Liver (tissue), 9 donors: ENCODE results near the gene PLCD3. TPM values are rescaled to one million over a fixed set of nuclear protein-coding genes. Genes with fewer than 3 reads are reported as not detected.

ENCODE experiments used
- DNase-seq: peaks from one replicate; pipeline ENCODE4 v3.0.0-alpha.2; 2017; ENCODE audit warnings: low spot score
- H3K27ac ChIP-seq, 2 donors: one replicate each; pipeline ENCODE4 v1.7.0; 2013; ENCODE audit warnings: inconsistent platforms in 2 of 2, low read length in 2 of 2, control low read depth in 1 of 2, low read depth in 1 of 2, mild to moderate bottlenecking in 1 of 2
- H3K27me3 ChIP-seq, 4 donors: one replicate each; pipeline versions ENCODE4 v1.6.1 to v1.7.0; 2013; ENCODE audit warnings: low read length in 3 of 4, inconsistent platforms in 1 of 4, mild to moderate bottlenecking in 1 of 4, moderate library complexity in 1 of 4; ENCODE audit not compliant: control insufficient read depth in 4 of 4, insufficient read depth in 4 of 4
- H3K36me3 ChIP-seq, 4 donors: one replicate each; pipeline versions ENCODE4 v1.6.1 to v1.7.0; 2013; ENCODE audit warnings: low read length in 3 of 4, mild to moderate bottlenecking in 3 of 4, low read depth in 1 of 4, moderate library complexity in 1 of 4; ENCODE audit not compliant: control insufficient read depth in 4 of 4, insufficient read depth in 3 of 4
- H3K4me1 ChIP-seq, 4 donors: one replicate each; pipeline versions ENCODE4 v1.6.1 to v1.7.0; 2013; ENCODE audit warnings: low read length in 3 of 4, mild to moderate bottlenecking in 3 of 4, moderate library complexity in 1 of 4; ENCODE audit not compliant: control insufficient read depth in 4 of 4, insufficient read depth in 4 of 4
- H3K4me3 ChIP-seq, 3 donors: one replicate each; pipeline versions ENCODE4 v1.6.1 to v1.7.0; 2013; ENCODE audit warnings: low read length in 3 of 3, control low read depth in 1 of 3, low read depth in 1 of 3, mild to moderate bottlenecking in 1 of 3
- H3K9ac ChIP-seq, 2 donors: one replicate each; pipeline ENCODE4 v1.7.0; 2013; ENCODE audit warnings: low read length in 2 of 2, mild to moderate bottlenecking in 2 of 2, moderate library complexity in 2 of 2, control low read depth in 1 of 2, low read depth in 1 of 2
- H3K9me3 ChIP-seq, 4 donors: one replicate each; pipeline versions ENCODE4 v1.6.1 to v1.7.0; 2013; ENCODE audit warnings: low read length in 3 of 4; ENCODE audit not compliant: control insufficient read depth in 4 of 4
- EGR1 ChIP-seq, 2 donors: IDR thresholded peaks; 2 replicates each; pipeline ENCODE4 v1.6.1; 2016 to 2018; ENCODE audit warnings: antibody characterized with exemption in 2 of 2, low read depth in 2 of 2
- FOXA1 ChIP-seq: IDR thresholded peaks from 2 replicates; pipeline ENCODE4 v1.6.1; 2016; ENCODE audit warnings: antibody characterized with exemption
- FOXA2 ChIP-seq: IDR thresholded peaks from 2 replicates; pipeline ENCODE4 v1.6.1; 2016; ENCODE audit warnings: antibody characterized with exemption
- HNF4A ChIP-seq, 2 donors: conservative IDR thresholded peaks; 2 replicates each; pipeline ENCODE4 v1.6.1; 2016; ENCODE audit warnings: antibody characterized with exemption in 2 of 2, mild to moderate bottlenecking in 2 of 2
- JUND ChIP-seq, 2 donors: IDR thresholded peaks; 2 replicates each; pipeline ENCODE4 v1.6.1; 2016; ENCODE audit warnings: antibody characterized with exemption in 2 of 2
- MAX ChIP-seq: IDR thresholded peaks from 2 replicates; pipeline ENCODE4 v1.6.1; 2016; ENCODE audit warnings: antibody characterized with exemption
- NR2F2 ChIP-seq: IDR thresholded peaks from 2 replicates; pipeline ENCODE4 v1.6.1; 2016; ENCODE audit warnings: antibody characterized with exemption
- RAD21 ChIP-seq, 2 donors: IDR thresholded peaks; 2 replicates each; pipeline ENCODE4 v1.6.1; 2016; ENCODE audit warnings: antibody characterized with exemption in 2 of 2, mild to moderate bottlenecking in 2 of 2
- RXRA ChIP-seq, 2 donors: IDR thresholded peaks; 2 replicates each; pipeline ENCODE4 v1.6.1; 2017 to 2018; ENCODE audit warnings: antibody characterized with exemption in 2 of 2, mild to moderate bottlenecking in 1 of 2
- SP1 ChIP-seq: IDR thresholded peaks from 2 replicates; pipeline ENCODE4 v1.6.1; 2018; ENCODE audit warnings: antibody characterized with exemption, mild to moderate bottlenecking
- TAF1 ChIP-seq: conservative IDR thresholded peaks from 2 replicates; pipeline ENCODE4 v1.6.1; 2016; ENCODE audit warnings: antibody characterized with exemption, mild to moderate bottlenecking
- YY1 ChIP-seq: IDR thresholded peaks from 2 replicates; pipeline ENCODE4 v1.6.1; 2016; ENCODE audit warnings: antibody characterized with exemption, mild to moderate bottlenecking
- WGBS: extraction: QIAGEN DNeasy Blood & Tissue Kit; methylation state at CpG from one replicate; pipeline ENCODE4 v1.1.7; 2013; 5-methylcytosine and 5-hydroxymethylcytosine counted together
- polyA plus RNA-seq, 2 donors: library from polyadenylated mRNA; stranded (reverse) in 1 of 2; unstranded in 1 of 2; fragments of 200-250 nt in 1 of 2; fragments of >200 nt in 1 of 2; fragmentation: Nextera tagmentation in 1 of 2; extraction: Ambion mirVana in 1 of 2; gene quantifications; one replicate each; pipeline versions ENCODE4 v1.2.1 to v1.2.3, GENCODE V29; 2013 to 2015
- total RNA-seq, 2 donors: library from RNA; depleted of rRNA; stranded (reverse); fragments of >200 nt; gene quantifications; one replicate each; pipeline ENCODE4 v1.2.3, GENCODE V29; 2014
- TF ChIP-seq, protein P1 (sequence below): IDR thresholded peaks from 2 replicates; pipeline ENCODE4 v1.6.1; 2016; ENCODE audit warnings: antibody characterized with exemption
- TF ChIP-seq, protein P2 (sequence below): IDR thresholded peaks from 2 replicates; pipeline ENCODE4 v1.6.1; 2016; ENCODE audit warnings: antibody characterized with exemption, mild to moderate bottlenecking
- donor health status: healthy.
- donor health status: healthy.
- donor health status: healthy.
- donor health status: healthy.
- donor health status: healthy.

PLCD3 gene
- total and polyA plus RNA-seq, 4 donors: 0.28 to 2.3 (median 1.4) TPM

GRCh38 chr17:45091778-45092425, 40.4 kb downstream of the PLCD3 start:
- H3K4me1 ChIP-seq: peaks cover 19 to 52% (median 34%) of the 10 kb centered on the region in 4 donors
- no peak for DNase-seq
- 91% methylated on average over 11 of the region's 11 CpGs for WGBS
- H3K9ac ChIP-seq: no peak overlapping the region
- no peaks in the 10 kb centered on the region for H3K27me3 ChIP-seq
- peak overlapping the region; percentile 79 to 93 for H3K27ac ChIP-seq
- no peak overlapping the region for H3K4me3 ChIP-seq
- H3K36me3 ChIP-seq: peaks cover 7 to 45% (median 25%) of the 10 kb centered on the region in 4 donors
- TF ChIP-seq TAF1 (no peak), RXRA (IDR thresholded peaks at IDR 0.05) (peak in 1 of 2 donors; percentile 38), JUND (IDR thresholded peaks at IDR 0.05) (peak in 1 of 2 donors; percentile 58), EGR1 (IDR thresholded peaks at IDR 0.05; ENCODE audit: low read depth in 2 of 2) (no peak), YY1 (no peak), FOXA1 (no peak), HNF4A (conservative IDR thresholded peaks at IDR 0.05) (peak in 1 of 2 donors; percentile 31), FOXA2 (peak; percentile 34), NR2F2 (no peak), RAD21 (IDR thresholded peaks at IDR 0.05) (no peak)
- TF ChIP-seq, protein P1, sequence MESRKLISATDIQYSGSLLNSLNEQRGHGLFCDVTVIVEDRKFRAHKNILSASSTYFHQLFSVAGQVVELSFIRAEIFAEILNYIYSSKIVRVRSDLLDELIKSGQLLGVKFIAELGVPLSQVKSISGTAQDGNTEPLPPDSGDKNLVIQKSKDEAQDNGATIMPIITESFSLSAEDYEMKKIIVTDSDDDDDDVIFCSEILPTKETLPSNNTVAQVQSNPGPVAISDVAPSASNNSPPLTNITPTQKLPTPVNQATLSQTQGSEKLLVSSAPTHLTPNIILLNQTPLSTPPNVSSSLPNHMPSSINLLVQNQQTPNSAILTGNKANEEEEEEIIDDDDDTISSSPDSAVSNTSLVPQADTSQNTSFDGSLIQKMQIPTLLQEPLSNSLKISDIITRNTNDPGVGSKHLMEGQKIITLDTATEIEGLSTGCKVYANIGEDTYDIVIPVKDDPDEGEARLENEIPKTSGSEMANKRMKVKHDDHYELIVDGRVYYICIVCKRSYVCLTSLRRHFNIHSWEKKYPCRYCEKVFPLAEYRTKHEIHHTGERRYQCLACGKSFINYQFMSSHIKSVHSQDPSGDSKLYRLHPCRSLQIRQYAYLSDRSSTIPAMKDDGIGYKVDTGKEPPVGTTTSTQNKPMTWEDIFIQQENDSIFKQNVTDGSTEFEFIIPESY: no peak
- TF ChIP-seq, protein P2, sequence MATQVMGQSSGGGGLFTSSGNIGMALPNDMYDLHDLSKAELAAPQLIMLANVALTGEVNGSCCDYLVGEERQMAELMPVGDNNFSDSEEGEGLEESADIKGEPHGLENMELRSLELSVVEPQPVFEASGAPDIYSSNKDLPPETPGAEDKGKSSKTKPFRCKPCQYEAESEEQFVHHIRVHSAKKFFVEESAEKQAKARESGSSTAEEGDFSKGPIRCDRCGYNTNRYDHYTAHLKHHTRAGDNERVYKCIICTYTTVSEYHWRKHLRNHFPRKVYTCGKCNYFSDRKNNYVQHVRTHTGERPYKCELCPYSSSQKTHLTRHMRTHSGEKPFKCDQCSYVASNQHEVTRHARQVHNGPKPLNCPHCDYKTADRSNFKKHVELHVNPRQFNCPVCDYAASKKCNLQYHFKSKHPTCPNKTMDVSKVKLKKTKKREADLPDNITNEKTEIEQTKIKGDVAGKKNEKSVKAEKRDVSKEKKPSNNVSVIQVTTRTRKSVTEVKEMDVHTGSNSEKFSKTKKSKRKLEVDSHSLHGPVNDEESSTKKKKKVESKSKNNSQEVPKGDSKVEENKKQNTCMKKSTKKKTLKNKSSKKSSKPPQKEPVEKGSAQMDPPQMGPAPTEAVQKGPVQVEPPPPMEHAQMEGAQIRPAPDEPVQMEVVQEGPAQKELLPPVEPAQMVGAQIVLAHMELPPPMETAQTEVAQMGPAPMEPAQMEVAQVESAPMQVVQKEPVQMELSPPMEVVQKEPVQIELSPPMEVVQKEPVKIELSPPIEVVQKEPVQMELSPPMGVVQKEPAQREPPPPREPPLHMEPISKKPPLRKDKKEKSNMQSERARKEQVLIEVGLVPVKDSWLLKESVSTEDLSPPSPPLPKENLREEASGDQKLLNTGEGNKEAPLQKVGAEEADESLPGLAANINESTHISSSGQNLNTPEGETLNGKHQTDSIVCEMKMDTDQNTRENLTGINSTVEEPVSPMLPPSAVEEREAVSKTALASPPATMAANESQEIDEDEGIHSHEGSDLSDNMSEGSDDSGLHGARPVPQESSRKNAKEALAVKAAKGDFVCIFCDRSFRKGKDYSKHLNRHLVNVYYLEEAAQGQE: no peak
- H3K9me3 ChIP-seq: no peaks in the 10 kb centered on the region

GRCh38 chr17:45090711-45091110, 41.6 kb downstream of the PLCD3 start:
- H3K9ac ChIP-seq: no peak overlapping the region
- H3K4me1 ChIP-seq: peaks cover 23 to 60% (median 36%) of the 10 kb centered on the region in 4 donors
- H3K9me3 ChIP-seq: no peaks in the 10 kb centered on the region
- peak overlapping the region; percentile 79 to 93 for H3K27ac ChIP-seq
- 87% methylated on average over 3 of the region's 3 CpGs for WGBS
- no peak overlapping the region for H3K4me3 ChIP-seq
- TF ChIP-seq RAD21 (IDR thresholded peaks at IDR 0.05) (no peak), SP1 (no peak), YY1 (no peak), TAF1 (no peak), RXRA (IDR thresholded peaks at IDR 0.05) (no peak), FOXA2 (no peak), MAX (no peak)
- no peaks in the 10 kb centered on the region for H3K27me3 ChIP-seq
- no peak for DNase-seq
- H3K36me3 ChIP-seq: peaks cover 3 to 33% (median 18%) of the 10 kb centered on the region in 4 donors
